NCI-H82 treated with DMSO at 0.1 percent for 48 hours (cell line): ENCODE data around the gene GSX1.
"Not testable (repeated sequence)": the region's sequence is repeated elsewhere in the genome, so short reads cannot be mapped to it uniquely, and the experiment has no call there.

Experiments used
- DNase-seq: peaks from one replicate; lab custom pipeline; 2025; ENCODE audit not compliant: unreplicated experiment; lab: John Stamatoyannopoulos, UW

Gene GSX1

GRCh38 chr13:27792393-27793218 lies at the start of gene GSX1:
Gene GSX1, plus strand, starts transcription at chr13:27792483. Its CDS starts 208 bp downstream, at chr13:27792691.
- no peak for DNase-seq

GRCh38 chr13:27744801-27745200 lies 47.5 kb upstream of the GSX1 start:
- DNase-seq: no peak

GRCh38 chr13:27745301-27745700 lies 47.0 kb upstream of the GSX1 start:
- no peak for DNase-seq

GRCh38 chr13:27748143-27748542 lies 44.1 kb upstream of the GSX1 start:
- not testable (repeated sequence) for DNase-seq

GRCh38 chr13:27751953-27752532 lies 40.2 kb upstream of the GSX1 start:
- DNase-seq: no peak

- no peak for DNase-seq
Measured at GRCh38 chr13:27765650-27766049, 26.6 kb upstream of the GSX1 start.

- no peak for DNase-seq
Measured at GRCh38 chr13:27770809-27771208, 21.5 kb upstream of the GSX1 start.

GRCh38 chr13:27772651-27773425 lies 19.4 kb upstream of the GSX1 start:
- DNase-seq: no peak

GRCh38 chr13:27774169-27774568 lies 18.1 kb upstream of the GSX1 start:
- DNase-seq: no peak

GRCh38 chr13:27774651-27775050 lies 17.6 kb upstream of the GSX1 start:
- no peak for DNase-seq

- no peak for DNase-seq
Measured at GRCh38 chr13:27775943-27776342, 16.3 kb upstream of the GSX1 start.

- DNase-seq: no peak
Measured at GRCh38 chr13:27782151-27782550, 10.1 kb upstream of the GSX1 start.

GRCh38 chr13:27783111-27783510 lies 9.2 kb upstream of the GSX1 start:
- DNase-seq: no peak

GRCh38 chr13:27788271-27788670 lies 4.0 kb upstream of the GSX1 start:
- no peak for DNase-seq

- no peak for DNase-seq
Measured at GRCh38 chr13:27789153-27789494, 3.2 kb upstream of the GSX1 start.

GRCh38 chr13:27789495-27790303 lies 2.6 kb upstream of the GSX1 start:
- no peak for DNase-seq

GRCh38 chr13:27790523-27790922 lies 1.8 kb upstream of the GSX1 start:
- DNase-seq: no peak

GRCh38 chr13:27791146-27791900 lies 960 bp upstream of the GSX1 start:
- DNase-seq: no peak

GRCh38 chr13:27791901-27792392 lies 336 bp upstream of the GSX1 start:
- DNase-seq: no peak
